HEK293T (cell line): Measurements from ENCODE around the gene SYT9.

Source experiments
- CTCF ChIA-PET: fragments of 350-600 bp; formaldehyde crosslinking; extraction: SDS; loops from one replicate; lab custom pipeline; 2021; ENCODE audit warnings: antibody characterized with exemption, inconsistent platforms; lab: Yijun Ruan, JAX
- POLR2A ChIA-PET: fragments of 350-600 bp; formaldehyde crosslinking; extraction: SDS; loops from one replicate; lab custom pipeline; 2020; ENCODE audit warnings: antibody characterized with exemption, inconsistent platforms; lab: Yijun Ruan, JAX
- DNase-seq: peaks from one replicate; pipeline ENCODE4 v3.0.0; 2012; ENCODE audit warnings: mixed read lengths; ENCODE audit errors: extremely low spot score
- ARNT ChIP-seq: fragments of 450-650 bp; IDR thresholded peaks from 2 replicates; pipeline ENCODE4 v1.6.1; 2017; ENCODE audit warnings: mild to moderate bottlenecking
- BHLHE40 ChIP-seq: fragments of 450-650 bp; IDR thresholded peaks from 2 replicates; pipeline ENCODE4 v1.6.1; 2016; ENCODE audit warnings: mild to moderate bottlenecking, moderate library complexity, borderline replicate concordance
- CTBP1 ChIP-seq: fragments of 450-650 bp; IDR thresholded peaks from 2 replicates; pipeline ENCODE4 v1.6.1; 2016; ENCODE audit warnings: borderline replicate concordance
- ELF4 ChIP-seq: fragments of 450-650 bp; IDR thresholded peaks from 2 replicates; pipeline ENCODE4 v1.6.1; 2017; ENCODE audit warnings: antibody characterized with exemption
- FOXA1 ChIP-seq: fragments of 450-650 bp; IDR thresholded peaks from 2 replicates; pipeline ENCODE4 v1.6.1; 2016; ENCODE audit warnings: mild to moderate bottlenecking
- FOXK2 ChIP-seq: fragments of 450-650 bp; IDR thresholded peaks from 2 replicates; pipeline ENCODE4 v1.6.1; 2016; ENCODE audit warnings: mild to moderate bottlenecking
- FOXM1 ChIP-seq: fragments of 450-650 bp; IDR thresholded peaks from 2 replicates; pipeline ENCODE4 v1.6.1; 2017; ENCODE audit warnings: mild to moderate bottlenecking, borderline replicate concordance
- HDGF ChIP-seq: fragments of 450-650 bp; IDR thresholded peaks from 2 replicates; pipeline ENCODE4 v1.6.1; 2017; ENCODE audit warnings: antibody characterized with exemption, borderline replicate concordance
- L3MBTL2 ChIP-seq: fragments of 450-650 bp; conservative IDR thresholded peaks from 2 replicates; pipeline ENCODE4 v1.6.1; 2016; ENCODE audit warnings: mild to moderate bottlenecking
- LEF1 ChIP-seq: fragments of 450-650 bp; IDR thresholded peaks from 2 replicates; pipeline ENCODE4 v1.6.1; 2017; ENCODE audit warnings: mild to moderate bottlenecking, borderline replicate concordance
- NFRKB ChIP-seq: fragments of 450-650 bp; IDR thresholded peaks from 2 replicates; pipeline ENCODE4 v1.6.1; 2016; ENCODE audit warnings: mild to moderate bottlenecking, moderate library complexity
- SP1 ChIP-seq: fragments of 450-650 bp; IDR thresholded peaks from 2 replicates; pipeline ENCODE4 v1.6.1; 2017
- SUZ12 ChIP-seq: fragments of 450-650 bp; IDR thresholded peaks from 2 replicates; pipeline ENCODE4 v1.6.1; 2016; ENCODE audit warnings: mild to moderate bottlenecking
- TARDBP ChIP-seq: fragments of 450-650 bp; IDR thresholded peaks from 2 replicates; pipeline ENCODE4 v1.6.1; 2016
- ZNF384 ChIP-seq: fragments of 450-650 bp; IDR thresholded peaks from 2 replicates; pipeline ENCODE4 v1.6.1; 2016
- TF ChIP-seq, protein P1 (sequence below): fragments of 450-650 bp; IDR thresholded peaks from 2 replicates; pipeline ENCODE4 v1.6.1; 2016

Gene SYT9

DNA sequence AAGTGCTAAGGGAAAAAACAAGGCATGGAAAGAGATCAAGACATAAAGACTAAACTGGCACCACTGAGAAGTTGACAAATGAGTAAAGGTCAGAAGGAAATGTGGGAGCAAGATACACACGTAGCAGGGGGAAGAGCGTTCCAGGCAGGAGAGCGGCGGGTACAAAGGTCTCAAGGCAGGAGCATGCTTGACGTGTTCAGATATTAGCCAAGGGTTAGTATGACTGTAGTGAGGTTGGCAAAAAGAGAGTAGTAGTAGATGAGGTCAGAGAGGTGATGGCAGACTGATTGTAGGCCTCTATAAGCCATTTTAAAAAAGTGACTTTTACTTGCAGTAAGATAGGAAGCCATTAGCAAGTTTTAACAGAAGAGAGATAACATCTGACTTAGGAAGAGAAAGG lies 9.9 kb downstream of the SYT9 start:
- TF ChIP-seq ELF4 (no peak), FOXM1 (no peak), CTBP1 (no peak), LEF1 (no peak), TARDBP (no peak), FOXK2 (no peak), ZNF384 (no peak), ARNT (no peak), NFRKB (no peak), HDGF (no peak), BHLHE40 (no peak), FOXA1 (no peak), SUZ12 (no peak), SP1 (no peak), L3MBTL2 (no peak)
- TF ChIP-seq, protein P1, sequence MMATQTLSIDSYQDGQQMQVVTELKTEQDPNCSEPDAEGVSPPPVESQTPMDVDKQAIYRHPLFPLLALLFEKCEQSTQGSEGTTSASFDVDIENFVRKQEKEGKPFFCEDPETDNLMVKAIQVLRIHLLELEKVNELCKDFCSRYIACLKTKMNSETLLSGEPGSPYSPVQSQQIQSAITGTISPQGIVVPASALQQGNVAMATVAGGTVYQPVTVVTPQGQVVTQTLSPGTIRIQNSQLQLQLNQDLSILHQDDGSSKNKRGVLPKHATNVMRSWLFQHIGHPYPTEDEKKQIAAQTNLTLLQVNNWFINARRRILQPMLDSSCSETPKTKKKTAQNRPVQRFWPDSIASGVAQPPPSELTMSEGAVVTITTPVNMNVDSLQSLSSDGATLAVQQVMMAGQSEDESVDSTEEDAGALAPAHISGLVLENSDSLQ: no peak
- ChIA-PET POLR2A (no interaction called here), CTCF (no interaction called here)
- no peak for DNase-seq

DNA sequence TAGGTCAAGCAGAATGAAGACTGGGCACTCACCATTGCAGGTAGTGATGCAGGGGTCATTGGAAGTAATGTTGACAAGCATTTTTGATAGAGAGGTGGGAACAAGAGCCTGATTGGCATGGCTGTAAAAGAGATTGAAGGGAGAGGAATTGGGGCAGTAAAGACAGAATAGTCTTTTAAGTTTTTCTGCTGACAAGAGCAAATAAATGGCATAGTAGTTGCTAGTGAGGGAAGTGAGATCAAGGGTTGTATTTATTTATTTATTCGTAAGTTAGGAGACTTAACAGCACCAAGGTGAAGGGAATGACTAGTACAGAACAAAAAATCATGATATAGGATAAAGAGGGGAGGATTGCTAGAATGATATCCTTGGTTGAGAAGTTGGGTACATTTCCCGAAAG lies 11.0 kb downstream of the SYT9 start:
- TF ChIP-seq SP1 (no peak), BHLHE40 (no peak), LEF1 (no peak), FOXA1 (no peak), NFRKB (no peak), ZNF384 (no peak)
- CTCF ChIA-PET: no interaction called here
- DNase-seq: no peak
- POLR2A ChIA-PET: no interaction called here

DNA sequence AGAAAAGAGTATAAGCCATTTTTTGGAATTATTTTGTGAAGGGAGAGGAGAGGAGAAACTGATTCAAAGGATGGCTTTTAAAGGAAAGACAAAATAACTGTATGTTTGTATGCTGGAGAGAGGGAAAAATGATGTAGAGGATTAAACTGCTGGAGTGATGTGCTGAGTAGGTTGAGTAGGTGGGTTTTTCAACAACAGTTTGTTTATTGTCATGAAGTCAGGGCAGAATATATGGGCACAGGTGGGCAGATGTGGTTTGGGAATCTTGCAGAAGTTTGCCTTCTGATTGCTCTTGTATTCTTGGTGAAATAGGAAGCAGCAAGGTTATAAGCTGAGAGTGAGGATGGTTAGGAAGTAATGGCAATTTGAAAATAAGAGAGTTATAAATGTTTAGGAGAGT lies 12.1 kb downstream of the SYT9 start:
- TF ChIP-seq ZNF384 (no peak), HDGF (no peak), CTBP1 (no peak), FOXA1 (no peak)
- DNase-seq: no peak
- CTCF ChIA-PET: no interaction called here
- POLR2A ChIA-PET: no interaction called here

DNA sequence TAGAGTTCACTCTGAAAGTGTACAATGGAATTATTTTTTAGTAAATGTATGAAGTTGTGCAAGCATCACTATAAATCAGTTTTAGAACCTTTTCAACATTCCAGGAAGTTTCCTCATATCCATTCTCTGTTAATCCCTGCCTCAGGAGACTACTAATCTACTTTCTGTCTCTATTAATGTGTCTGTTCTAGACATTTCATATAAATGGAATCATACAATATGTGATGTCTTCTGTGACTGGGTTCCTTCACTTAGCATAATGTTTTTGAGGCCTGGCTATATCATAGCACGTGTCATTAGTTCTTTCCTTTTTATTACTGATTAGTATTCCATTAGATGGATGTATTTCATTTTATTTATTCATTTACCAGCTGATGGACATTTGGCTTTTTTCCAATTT lies 17.1 kb downstream of the SYT9 start:
- ChIA-PET POLR2A (no interaction called here), CTCF (no interaction called here)
- TF ChIP-seq FOXA1 (no peak), CTBP1 (no peak), BHLHE40 (no peak), ARNT (no peak), SP1 (no peak), ZNF384 (no peak), FOXK2 (no peak), L3MBTL2 (no peak), TARDBP (no peak), HDGF (no peak), FOXM1 (no peak), SUZ12 (no peak), ELF4 (no peak), NFRKB (no peak), LEF1 (no peak)
- TF ChIP-seq, protein P1: no peak
- no peak for DNase-seq

DNA sequence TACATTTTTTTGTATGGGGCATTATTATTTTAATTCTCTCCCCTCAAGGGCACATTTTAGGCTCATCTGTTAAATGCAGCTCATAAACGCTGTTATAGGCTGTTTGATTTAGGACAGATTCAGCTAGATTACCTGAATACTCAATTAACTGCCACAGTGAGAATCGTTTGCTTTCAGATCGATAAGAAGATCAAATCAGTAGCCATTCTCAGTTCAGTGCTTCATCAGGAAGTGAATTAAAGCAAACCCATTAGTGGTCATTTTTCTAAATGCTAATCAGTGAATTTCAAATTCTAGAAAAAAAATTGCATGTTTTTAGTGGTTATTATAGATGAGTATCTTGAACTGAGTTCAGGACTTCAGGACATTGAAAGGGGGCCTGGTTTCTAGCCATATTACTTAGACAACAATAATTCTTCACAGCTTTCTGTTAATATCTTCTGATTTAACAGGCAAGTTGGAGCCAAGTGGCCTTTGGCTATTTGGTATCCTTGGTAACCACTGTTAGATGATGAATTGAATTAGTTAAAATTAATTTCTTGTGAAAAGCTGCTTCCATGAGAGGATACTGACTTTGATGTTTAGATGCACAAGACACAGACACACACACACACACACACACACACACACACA lies 18.6 kb downstream of the SYT9 start:
- CTCF ChIA-PET: interaction anchor here (0.7 kb wide), 1 partner anchor 17 kb away, joined by 4 read pairs; no protein-coding TSS in a partner anchor
- no peak for DNase-seq
- POLR2A ChIA-PET: no interaction called here
- TF ChIP-seq FOXA1: no peak
- TF ChIP-seq ARNT: no peak
- TF ChIP-seq SP1: no peak
- TF ChIP-seq TARDBP: no peak
- TF ChIP-seq L3MBTL2: no peak
- TF ChIP-seq HDGF: no peak
- no peak for TF ChIP-seq SUZ12
- TF ChIP-seq CTBP1: no peak
- no peak for TF ChIP-seq FOXK2
- TF ChIP-seq, protein P1: no peak
- no peak for TF ChIP-seq LEF1
- TF ChIP-seq NFRKB: no peak

DNA sequence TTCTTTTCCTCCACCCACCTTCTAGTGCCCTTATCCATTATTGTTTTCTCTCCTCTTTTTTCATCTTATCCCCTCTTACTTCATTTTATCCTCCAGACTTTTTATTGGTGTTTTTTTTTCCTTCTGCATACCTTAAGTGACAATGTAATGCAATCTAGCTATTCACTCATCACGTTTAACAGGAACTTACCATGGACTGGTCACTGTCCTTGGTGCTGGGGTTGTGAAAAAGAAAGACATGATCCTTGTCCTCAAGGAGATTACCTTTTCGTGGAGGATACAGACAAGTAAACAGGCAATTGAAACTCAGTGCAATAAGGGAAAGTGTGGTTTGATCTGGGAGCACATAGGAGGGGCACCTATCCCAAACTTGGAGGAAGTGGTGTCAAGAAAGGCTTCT lies 20.7 kb downstream of the SYT9 start:
- POLR2A ChIA-PET: no interaction called here
- CTCF ChIA-PET: no interaction called here
- no peak for DNase-seq
- no peak for TF ChIP-seq LEF1
- TF ChIP-seq FOXK2: no peak
- no peak for TF ChIP-seq FOXM1
- no peak for TF ChIP-seq SP1
- TF ChIP-seq SUZ12: no peak
- TF ChIP-seq ELF4: no peak
- TF ChIP-seq CTBP1: no peak
- TF ChIP-seq HDGF: no peak
- no peak for TF ChIP-seq ARNT
- no peak for TF ChIP-seq ZNF384
- TF ChIP-seq NFRKB: no peak
- no peak for TF ChIP-seq TARDBP
- no peak for TF ChIP-seq FOXA1
- TF ChIP-seq, protein P1: no peak
- no peak for TF ChIP-seq L3MBTL2
- no peak for TF ChIP-seq BHLHE40
